WI38 (cell line): ENCODE measurements around the gene UTF1.
"Not testable (repeated sequence)": the region's sequence is repeated elsewhere in the genome, so short reads cannot be mapped to it uniquely, and the experiment has no call there.

Experiments
- H3K4me3 ChIP-seq: 2 replicates; pipeline ENCODE4 v1.5.1; 2011; ENCODE audit warnings: low read depth, mild to moderate bottlenecking, control low read depth, low read length
- TF ChIP-seq, protein P1 (sequence below): IDR thresholded peaks from 2 replicates; pipeline ENCODE4 v1.5.1; 2012; ENCODE audit warnings: low read depth, mild to moderate bottlenecking, control low read depth, low read length

UTF1 gene

DNA sequence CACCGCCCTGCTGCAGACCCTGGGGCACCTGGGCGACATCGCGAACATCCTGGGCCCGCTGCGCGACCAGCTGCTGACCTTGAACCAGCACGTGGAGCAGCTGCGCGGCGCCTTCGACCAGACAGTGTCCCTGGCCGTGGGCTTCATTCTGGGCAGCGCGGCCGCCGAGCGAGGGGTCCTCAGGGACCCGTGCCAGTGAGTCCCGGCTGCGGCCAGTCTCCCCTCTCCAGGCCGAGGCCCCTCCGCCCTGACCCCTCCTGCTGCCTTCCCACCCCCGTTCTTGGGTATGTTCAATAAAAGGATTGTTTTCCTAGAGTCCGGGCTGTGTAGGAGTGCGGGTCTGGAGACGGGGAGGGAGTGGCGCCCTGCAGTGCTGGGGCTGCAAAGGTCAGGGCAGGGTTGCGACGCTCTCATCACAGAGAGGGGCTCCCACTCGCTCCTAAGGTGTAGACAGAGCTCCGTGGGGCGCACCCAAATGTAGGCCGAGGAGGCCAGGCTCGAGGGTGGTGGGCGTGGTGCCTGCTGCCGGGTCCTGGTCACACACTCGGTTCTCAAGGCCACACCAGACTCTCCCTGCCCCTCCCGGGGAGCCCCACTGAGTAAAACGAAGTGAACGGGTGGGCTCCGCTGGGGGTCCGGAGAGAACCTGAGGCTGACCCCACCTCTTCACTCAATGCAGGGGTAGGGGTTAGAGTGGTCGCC is 1.4 kb downstream of the UTF1 start:
- TF ChIP-seq, protein P1, sequence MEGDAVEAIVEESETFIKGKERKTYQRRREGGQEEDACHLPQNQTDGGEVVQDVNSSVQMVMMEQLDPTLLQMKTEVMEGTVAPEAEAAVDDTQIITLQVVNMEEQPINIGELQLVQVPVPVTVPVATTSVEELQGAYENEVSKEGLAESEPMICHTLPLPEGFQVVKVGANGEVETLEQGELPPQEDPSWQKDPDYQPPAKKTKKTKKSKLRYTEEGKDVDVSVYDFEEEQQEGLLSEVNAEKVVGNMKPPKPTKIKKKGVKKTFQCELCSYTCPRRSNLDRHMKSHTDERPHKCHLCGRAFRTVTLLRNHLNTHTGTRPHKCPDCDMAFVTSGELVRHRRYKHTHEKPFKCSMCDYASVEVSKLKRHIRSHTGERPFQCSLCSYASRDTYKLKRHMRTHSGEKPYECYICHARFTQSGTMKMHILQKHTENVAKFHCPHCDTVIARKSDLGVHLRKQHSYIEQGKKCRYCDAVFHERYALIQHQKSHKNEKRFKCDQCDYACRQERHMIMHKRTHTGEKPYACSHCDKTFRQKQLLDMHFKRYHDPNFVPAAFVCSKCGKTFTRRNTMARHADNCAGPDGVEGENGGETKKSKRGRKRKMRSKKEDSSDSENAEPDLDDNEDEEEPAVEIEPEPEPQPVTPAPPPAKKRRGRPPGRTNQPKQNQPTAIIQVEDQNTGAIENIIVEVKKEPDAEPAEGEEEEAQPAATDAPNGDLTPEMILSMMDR: no peak
- no peak overlapping the region for H3K4me3 ChIP-seq

DNA sequence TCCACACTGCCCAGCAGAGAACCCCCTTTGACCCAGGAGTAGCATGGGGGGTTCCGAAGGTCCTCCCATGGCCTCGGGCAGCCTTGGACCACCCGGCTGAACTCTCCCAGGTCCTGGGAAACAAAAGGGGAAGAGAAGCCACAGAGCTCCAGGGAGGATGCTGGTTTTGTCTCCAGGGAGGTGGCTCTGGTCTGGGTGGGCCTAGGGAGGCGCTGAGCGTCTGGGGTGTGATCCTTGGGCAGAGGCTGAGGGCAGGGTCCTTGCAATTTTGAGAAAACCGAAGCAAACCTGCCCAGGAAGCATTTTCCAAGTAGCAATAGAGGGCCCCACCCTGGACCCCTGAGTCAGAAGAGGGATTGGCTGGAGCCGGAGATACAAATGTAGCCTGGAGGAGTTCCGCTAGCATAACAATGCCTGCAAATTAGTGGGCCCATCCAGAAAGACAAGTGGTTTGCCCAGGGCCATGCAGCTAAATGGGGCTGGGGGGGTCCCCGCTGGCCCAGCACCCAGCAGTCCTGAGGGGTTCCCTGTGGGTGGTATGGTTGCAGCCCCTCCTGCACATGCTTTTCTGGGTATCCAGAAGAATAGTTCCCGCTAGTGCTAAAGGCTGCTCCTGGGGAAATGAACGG is 2.0 kb downstream of the UTF1 start:
- TF ChIP-seq, protein P1: no peak
- no peak overlapping the region for H3K4me3 ChIP-seq

DNA sequence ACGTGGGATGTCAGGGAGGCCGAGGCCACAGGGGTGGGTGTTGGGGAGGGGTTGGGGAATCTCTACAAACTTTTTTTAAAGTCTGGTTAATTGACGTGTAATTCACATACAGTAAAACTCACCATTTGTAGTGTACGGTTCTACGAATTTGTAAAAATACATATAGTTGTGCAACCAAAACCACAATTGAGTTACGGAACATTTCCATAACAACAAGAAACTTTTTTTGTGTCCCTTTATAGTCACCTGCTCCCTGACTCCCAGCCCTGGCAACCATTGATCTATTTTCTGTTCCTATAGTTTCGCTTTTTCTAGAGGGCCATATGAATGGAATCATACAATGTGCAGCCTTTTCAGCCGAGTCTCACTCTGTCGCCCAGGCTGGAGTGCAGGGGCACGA is 4.8 kb downstream of the UTF1 start:
- H3K4me3 ChIP-seq: not testable (repeated sequence)

DNA sequence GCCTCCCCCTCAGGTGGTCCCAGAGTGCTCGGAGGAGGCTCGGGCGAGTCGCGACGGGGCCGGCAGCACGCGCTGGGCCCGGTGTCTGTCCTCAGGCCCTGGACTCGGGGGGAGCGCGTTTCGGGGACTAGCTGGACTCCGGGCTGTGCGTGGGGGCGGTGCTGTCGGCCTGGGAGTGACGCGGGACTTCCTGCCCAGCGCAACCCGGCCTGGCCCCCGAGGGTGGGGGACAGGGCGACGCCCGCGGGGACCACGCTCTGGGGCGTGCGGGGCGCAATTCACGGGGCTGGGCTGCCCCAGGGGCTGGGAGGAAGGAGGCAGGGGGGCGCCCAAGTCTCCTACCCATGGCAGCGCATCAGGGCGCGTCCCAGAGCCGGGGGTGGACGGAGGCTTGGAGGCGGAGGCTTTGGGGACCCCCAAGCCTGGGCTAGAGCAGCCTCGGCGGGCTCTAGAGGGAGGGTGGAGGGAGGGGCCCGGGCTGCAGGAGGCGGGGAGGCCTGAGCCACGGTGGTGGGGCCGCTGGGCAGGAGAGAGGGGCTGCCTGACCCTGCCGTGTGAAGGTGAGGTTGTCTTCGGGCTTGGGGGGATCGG is 5.3 kb downstream of the UTF1 start:
- H3K4me3 ChIP-seq: no peak overlapping the region
- TF ChIP-seq, protein P1: no peak

DNA sequence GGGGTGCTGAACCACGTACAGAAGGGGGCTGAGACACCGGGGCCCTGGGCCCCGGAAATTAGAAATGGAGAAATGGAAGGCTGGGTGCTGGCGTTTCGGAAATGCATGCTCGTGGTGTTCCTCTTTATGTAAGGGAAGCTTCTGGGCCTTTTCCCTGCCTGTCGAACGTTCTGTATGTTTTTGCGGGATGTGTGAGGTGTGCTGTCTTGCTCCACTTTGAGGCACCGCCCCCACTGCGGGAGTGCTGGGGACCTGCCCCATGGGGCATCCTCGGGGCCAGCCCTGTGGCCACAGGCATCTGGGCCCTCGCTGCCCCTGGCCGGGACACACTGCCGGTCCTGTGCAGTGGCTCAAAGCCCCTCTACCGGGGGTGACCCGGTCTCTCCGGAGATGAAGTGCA is 5.9 kb downstream of the UTF1 start:
- no peak overlapping the region for H3K4me3 ChIP-seq
- TF ChIP-seq, protein P1: no peak

DNA sequence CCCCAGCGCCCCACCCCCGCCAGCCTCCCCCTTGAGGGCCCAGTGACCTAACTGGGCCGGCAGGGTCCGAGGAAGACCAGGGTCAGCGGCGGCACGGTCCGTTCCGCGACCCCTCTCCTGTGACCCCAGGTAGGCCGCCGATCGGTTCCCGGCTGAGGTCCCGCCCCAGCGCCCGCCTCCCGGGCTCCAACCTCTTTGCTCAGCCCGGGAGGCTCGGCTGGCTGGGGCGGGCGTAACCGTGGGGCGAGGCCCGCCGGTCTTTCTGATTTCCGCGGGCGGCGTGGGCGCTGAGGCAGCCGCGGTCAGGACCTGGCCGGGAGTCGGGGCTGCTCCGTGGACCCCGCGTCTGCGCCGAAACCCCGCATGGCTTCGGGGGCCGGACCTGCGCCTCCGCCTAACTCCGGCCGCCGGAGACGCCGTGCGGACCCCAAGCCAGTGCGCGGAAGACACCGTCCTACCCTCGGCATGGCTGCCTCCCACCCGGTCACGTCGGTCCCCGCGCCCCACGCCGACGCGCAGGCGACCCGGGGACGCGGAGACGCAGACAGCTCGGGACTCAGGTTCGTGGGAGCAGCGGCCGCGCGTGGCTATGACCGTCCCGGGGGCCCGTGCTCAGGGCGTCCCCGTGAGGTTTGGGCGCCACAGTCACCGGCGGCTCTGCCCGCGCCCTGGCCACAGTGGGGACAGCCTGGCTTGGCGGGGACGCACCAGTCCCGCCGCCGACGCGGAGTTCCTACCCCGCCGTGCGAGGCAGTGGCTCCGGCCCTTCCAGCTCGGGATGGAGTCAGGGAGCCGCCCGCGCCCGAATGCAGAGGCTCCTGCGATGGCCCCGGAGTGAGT is 6.6 kb downstream of the UTF1 start:
- TF ChIP-seq, protein P1: no peak
- H3K4me3 ChIP-seq: no peak overlapping the region

DNA sequence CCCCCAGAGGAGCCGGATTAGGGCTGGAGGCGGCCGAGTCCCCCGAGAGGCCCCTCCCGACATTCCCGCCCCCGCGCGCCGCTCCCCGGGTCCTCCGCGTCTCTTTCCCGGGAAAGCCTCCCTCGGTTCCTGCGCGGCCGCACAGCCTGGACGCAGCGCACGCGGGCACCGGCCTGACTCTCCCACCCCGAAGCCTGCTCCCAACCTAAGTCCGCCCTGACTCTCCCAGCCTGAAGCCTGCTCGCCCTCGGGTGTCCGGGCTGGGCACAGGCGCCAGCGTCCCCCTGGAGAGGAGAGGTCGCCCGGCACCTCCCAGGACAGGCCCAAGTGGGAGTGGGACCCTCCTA is 7.2 kb downstream of the UTF1 start:
- TF ChIP-seq, protein P1: no peak
- no peak overlapping the region for H3K4me3 ChIP-seq
